Activated CD4-positive, alpha-beta T cell treated with anti-CD3 and anti-CD28 coated beads, Interleukin-2, Interleukin-6, amounts not matched to agents 100 ng/mL and 50 ng/mL, durations not matched to agents 16 hours and 8 hours (primary cell): Measurements from ENCODE around the gene COPZ2.
"Not testable (repeated sequence)": the region's sequence is repeated elsewhere in the genome, so short reads cannot be mapped to it uniquely, and the experiment has no call there.

Source experiments
- DNase-seq: peaks from one replicate; pipeline ENCODE4 v3.0.0-alpha.2; 2020

Gene COPZ2

DNA sequence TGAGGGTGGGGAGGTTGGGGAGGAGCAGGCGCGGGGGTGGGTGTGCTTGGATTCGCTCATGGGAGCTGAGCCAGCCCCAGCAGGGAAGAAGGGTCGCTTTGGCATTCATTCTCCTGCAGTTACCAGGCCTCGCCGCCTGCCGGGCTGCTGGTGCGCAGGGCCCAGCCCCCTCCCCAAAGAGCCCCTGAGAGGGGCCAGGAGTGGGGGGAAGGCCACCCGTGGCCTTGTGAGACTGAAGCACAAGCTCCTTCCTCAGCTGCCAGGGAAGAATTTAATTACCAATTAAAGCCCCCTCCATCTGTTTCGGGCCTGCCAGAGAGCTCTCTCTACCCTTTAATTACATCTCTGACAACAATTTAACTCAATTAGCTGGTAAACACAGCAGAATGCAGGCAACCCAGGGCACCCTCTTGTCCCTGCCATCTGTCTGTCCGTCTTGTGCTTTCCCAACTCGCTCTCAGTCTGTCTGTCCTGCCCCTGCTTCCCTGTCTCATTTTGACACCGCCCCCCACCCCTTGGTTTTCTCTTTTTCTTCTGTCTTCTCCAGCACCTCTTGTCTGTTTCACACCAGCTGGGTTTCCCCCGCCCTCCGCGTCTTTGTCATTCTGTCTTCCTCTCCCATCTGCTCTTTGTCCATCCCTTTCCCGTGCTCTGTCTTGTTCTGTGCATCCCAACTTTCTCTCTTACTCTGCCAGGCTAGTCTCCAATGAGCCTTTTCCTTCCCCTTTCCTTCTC, 34.0 kb downstream of the COPZ2 start:
- DNase-seq = no peak

DNA sequence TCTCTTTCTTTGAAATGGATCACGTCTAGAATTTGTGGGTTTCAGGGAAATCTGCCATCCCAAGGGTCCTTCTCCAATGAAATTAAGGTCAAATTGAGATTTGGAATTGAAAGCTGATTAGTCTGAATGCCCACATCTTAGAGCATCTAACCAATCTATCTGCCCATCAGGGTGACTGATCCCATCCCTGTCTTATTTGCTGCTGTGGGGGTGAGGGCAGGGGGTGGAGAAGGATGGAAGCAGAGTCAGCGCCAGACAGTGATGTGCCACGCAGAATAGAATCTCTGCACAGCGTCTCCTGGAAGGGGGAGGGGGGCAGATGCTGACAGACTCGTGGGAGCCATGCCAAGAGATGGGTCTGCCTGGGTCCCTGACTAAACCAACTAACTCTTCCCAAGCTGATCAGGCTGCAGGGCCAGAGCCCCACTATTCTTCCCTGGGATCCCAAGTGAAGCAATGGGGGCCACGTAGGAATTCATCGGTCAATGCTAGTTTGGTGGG, 34.6 kb downstream of the COPZ2 start:
- no peak for DNase-seq

DNA sequence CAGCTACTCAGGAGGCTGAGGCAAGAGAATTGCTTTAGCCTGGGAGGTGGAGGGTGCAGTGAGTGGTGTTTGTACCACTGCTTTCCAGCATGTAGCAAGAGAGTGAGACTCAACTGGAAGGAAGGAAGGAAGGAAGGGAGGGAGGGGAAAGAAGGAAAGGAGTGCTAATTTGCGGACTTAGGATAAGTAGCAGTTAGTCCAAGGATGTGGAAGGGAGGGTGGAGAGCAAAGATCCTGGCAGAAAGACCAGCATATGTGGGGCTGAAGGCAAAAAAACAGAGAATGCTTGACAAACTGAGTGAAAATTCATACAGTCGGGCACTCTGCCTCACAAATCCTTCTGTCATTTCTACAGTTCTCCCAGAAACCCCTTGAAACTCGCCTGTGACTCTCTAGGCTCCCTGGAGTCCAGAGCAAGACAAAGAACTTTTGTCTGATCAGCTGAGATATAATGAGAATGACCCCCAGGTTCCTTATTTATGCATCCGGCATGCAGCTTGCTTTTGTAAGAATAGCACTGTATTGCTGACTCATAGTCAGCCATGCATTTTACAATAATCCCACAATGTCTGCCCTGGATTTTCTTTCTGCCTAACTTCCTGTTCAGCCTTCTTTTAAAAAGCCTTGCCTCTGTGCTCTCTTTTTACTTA, 35.2 kb downstream of the COPZ2 start:
- peak; percentile 27 for DNase-seq

DNA sequence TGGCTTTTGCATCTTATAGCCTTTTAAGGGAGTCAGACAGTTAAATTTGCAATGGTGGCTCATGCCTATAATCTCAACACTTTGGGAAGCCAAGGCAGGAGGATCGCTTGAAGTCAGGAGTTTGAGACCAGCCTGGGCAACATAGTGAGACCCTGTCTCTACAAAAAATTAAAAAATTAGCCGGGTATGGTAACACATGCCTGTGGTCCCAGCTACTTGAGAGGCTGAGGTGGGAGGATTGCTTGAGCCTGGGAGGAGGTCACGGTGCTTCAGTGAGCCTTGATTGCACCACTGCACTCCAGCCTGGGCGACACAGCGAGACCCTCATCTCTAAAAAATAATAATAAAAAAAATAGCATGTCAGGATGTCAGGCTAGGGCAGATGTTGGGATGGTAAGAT, 35.9 kb downstream of the COPZ2 start:
- DNase-seq = not testable (repeated sequence)

DNA sequence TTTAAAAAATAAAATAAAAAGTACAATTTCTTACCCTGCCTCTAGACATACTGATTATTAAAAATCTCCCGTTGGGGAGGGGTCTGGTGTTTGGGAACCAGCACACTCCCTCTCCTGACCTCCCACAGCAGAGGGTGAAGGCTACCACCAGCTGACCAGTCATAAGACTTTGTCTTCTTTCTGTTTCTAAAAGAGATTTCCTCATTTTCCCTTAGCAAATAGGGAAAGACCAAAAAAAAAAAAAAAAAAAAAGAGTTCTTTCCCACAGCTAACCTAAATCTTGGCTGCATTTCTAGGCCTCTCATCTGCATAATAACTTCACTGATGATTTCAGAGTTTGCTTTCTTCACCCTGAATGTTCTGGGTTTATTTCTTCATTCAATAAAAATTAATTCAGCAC, 36.4 kb downstream of the COPZ2 start:
- DNase-seq = no peak

DNA sequence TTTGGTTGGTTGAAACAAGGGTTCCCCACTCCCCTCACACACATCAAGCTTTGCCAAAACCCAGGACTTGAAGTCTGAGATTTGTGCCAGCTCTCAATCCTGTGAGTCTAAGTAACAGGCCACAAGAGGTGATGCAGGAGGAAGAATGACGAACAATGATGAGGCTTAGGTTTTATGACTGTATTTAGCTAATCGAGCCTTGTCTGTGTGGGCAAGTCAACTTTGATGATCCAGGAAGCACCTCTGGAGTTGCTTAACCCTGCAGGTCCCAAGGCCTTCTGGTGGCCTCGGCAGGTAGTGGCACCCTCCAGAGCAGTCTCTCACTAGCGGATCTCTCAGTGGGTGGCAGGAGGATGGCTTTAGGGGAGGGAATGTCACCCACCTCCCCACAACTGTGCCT, 38.0 kb downstream of the COPZ2 start:
- DNase-seq = no peak

DNA sequence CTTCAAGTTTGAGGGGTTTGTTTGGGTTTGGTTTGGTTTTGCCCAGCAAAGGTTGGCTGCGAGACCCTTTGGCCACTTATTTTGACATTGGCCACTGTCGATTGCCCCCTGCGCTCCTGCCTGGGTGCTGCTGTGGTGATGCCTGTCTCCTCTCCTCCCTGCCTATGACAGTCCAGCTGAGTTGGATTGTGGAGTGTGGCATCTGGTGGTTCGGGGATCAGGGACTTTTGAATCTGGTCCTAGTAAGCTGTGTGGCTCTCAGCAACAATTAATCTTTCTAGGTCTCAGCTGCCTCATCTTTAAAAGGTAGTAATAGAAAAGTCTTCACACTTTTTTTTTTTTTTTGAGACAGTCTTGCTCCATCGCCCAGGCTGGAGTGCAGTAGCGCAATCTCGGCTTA, 39.6 kb downstream of the COPZ2 start:
- DNase-seq = no peak

DNA sequence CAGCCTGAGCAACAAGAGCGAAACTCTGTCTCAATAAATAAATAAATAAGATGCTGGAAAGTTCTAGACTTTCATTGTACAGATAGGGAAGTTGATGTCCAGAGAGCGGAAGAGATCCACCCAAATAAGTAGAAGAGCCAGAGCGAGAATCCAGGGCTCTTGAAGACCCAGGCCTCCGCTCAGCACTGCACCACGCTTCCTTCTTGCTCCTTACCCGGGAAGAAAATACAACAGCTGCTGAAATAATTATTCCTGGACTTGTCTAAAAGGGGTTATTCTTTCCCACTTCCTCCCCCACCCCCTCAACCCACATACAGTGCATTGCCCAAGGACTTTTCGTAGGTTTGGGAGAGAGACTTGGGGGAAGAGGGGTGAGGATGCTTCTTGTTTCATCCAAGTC, 40.0 kb downstream of the COPZ2 start:
- DNase-seq = no peak

DNA sequence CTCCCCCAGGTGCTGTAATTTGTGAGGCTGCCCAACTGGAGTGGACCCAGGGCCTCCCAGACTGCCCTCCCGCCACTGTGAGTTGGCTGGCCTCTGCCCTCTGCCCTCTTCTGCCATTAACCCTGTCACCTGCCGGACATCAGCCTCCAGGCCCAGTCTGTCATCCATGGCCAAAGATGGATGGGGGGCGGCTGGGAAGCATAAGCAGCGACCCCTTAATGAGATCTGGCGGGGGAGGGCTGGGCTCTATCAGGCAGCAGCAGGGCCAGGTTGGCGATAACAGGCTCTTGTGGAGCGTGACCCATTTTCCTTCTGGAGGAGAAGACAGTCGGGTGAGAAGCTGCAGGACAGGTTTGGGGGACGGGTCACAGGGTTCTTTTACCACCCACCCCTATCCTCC, 41.4 kb downstream of the COPZ2 start:
- no peak for DNase-seq

DNA sequence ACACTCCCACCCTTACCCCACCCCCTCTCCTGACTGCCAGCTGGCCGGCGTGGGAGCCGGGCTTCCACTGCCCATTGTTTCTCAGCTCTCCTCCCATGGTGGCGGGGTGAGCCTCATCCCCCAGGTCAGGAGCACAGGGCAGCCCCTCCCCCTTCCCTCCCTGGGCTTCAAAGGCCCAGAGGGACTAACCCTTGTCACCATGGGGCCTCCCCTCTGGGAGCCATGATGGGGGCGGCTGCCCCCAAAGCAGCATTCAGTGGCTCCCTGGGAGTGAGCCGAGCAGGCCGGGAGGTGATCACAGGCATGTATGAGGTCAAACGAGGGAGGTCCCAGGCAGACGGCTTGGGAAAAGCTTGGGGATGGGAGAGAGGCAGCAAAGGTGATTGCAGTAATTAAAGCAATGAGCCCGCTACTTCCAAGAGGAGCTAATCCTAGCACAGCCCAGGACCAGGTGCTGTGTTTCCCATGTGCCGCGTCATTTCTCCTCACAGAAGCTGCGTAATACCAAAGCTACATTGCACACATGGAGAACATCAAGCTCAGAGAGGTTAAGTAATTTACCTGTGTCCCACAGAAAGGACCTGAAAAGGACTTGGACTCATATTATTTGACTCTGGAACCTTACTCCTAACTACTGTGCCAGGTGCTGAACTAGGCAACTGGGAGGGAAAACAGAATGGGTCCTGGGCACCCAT, 42.2 kb downstream of the COPZ2 start:
- no peak for DNase-seq

DNA sequence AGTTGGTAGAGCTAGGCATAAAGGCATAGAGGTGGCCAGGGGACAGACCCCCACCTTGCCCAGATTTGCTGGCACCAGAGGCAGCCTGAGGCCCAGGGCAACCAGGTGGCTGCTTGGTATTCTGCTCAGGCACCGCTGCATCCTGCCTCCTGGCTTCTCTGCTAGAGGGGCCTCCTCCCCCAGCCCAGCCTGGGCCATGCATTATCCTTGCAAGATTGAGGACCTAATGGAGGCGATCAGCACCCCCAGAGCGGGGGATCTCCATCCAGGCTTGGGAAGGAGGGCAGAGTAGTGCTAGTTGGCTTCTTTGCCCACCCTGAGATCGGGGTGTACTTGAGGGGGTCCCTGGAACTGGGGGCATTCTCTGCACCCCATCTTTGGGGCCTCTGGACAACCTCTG, 42.9 kb downstream of the COPZ2 start:
- DNase-seq = no peak

DNA sequence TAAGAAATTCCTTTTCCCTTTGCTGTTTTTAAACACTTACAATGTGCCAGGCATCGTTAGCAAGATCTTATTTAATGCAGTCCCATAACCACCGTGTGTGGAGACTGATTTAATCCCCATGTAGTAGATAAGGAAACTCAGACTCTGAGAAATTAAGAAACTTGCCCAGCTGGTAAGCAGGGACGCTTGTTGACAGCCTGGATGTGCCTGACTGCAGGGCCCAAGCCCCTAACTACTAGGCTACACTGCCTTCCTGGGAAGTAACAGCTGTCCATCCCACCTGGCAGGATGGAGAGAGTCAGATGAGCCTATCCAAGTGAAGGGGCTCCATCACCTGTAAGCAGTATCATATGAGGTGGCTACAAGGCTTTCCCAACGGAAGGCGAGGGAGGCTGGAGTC, 43.6 kb downstream of the COPZ2 start:
- no peak for DNase-seq

DNA sequence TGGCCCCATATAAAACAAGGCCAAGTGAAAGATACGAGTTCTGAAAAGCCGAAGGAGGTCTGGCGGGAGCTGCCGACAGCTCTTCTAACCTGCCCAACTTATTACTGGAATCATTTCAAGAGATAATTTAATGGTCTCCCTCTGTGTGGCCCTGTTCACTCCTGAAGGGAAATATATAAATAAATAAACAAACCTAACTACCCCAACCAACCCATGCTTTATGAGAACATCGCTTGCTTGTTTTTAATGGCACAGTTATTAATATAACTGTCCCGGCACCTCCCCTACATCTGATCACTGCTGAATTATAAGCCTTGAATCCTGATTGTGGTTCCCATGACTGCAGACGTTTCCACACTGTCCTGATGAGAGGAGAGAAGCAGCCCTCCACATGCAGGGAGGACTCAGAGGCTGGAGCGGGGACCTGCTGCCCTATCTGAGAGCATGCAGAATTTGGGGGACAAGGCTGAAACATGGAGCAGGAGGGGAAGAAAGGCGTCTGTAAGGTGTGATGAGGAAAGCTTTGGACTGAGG, 44.5 kb downstream of the COPZ2 start:
- DNase-seq = no peak

DNA sequence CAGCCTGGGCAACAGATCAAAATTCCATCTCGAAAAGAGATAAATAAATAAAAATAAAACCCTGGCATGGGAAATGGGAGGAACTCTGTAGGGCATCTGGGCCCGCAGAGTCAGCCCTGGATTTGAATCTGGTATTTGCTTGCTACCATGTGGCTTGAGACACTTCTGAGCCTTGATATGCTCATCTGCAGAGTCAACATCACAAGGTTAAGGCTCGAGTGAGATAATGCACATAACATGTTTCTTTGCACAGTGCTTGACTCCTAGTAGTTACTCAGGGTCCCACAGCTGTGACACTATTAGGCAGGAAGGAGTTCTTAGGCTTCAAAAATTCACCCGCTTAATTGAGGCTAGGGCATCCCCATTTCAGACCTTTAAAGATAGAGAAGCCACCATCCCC, 45.4 kb downstream of the COPZ2 start:
- DNase-seq = no peak

DNA sequence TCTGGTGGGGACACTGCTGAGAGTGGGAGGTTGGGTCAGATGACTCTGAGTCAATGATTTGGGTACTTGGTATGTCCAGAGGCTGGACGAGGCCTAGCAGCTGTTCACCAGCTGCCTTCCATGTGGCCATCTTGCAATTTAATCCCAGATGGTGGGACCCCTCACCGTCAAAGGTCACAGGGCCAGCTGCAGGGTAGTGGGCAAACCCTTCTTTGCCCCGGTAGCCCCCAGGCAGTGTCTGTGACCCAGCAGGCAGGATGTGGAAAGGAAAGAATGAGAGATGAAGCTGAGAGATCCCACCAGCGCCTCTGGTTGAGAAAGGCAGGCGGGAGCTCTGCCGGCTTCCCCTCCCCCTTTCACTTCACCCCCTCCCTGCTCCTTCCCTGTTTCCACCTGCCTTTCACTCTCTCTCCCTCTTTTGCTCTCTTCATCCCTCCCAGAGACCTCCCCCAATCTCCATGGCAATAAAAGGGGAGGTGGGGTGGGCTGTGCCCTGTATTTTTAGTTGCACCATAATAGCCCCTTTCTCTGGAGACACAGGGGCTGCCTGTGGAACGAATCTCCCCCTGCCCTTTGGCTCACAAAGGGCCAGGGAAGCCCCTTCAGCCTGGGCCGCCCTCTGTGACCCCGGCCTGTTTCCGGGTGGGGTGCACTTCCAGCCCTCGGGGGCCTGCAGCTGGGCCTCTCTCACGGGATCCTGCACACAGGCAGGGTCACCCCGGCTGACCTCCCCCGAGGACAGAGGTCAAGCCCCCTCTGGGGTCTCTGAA, 46.5 kb downstream of the COPZ2 start:
- no peak for DNase-seq

DNA sequence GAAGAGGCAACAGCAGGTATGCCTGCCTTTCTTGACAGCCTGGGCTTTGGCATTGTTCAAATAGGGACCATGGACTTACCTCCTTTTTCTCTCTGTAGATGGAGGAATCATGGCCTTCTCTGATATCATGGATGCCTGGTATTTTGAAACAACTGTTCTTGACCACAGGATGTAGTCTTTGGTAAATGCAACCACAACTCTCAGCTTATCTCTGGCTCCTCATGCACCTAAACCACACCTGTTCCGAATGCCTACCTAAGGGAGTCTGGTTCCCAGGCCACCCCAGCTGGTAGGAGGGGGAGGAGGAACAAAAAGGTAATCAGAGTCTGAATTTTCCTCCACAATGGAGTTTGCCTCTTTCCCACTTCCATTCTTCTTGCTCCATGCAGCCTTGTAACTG, 47.9 kb downstream of the COPZ2 start:
- DNase-seq = no peak

DNA sequence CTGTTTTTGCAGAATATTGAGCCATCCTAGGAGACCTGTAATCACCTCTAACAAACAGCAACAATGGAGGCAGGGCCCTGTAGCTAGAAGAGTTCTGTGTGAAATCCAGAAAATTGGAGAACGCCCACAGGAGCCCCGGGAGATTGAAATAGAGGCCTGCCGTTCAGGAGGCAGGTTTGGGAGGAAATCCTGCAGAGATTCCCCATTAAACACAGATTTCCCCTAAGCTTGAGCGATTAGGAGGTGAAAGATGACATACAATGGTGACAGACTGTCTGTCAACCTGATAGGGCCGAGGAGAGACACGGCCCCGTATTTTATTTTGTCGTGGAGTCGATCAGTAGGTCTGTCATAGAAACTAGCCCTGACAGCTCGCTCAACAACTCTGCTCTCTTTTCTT, 48.4 kb downstream of the COPZ2 start:
- no peak for DNase-seq

DNA sequence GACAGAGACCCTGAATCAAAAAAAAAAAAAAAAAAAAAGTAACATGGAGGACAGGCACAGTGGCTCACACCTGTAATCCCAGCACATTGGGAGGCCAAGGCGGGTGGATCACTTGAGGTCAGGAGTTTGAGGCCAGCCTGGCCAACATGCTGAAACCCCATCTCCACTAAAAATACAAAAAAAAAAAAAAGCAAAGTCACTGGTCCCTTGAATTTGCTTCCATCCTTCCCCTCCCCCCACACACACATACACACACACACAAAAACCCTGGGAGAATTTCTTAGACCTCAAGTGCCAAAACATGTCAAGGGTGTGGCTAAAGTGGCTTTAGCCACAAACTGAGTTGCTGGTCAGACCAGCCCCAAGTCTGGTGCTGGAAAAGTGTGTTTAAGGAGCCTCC, 49.2 kb downstream of the COPZ2 start:
- not testable (repeated sequence) for DNase-seq

DNA sequence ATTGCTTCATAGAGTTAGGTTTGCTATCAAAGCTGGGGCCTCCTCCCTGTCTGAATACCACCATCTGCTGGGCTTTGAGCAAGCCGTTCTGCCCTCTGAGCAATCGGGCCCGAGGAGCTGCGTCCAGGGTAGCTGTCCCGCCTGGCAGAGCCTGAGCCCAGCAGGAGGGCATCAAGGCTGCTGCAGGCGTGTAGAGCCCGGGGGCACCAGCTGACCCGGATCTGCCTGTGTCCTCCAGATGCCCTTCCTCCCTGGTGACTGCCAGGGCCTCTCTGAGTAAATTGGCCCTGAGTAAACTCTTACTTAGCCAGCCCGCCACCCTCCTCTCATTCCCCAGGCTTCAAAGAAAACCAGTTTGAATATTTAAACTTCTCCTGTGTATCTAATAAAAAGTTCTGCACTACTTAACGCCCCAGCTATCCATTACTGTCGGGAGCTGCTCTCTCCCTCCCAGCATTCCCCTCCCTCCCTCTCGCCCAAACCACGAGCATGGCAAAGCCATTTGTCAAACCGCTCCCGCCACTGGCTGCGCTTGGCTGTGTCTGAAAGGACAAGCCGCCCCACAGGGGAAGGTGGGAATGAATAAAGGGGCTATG, 50.3 kb downstream of the COPZ2 start:
- DNase-seq = no peak

DNA sequence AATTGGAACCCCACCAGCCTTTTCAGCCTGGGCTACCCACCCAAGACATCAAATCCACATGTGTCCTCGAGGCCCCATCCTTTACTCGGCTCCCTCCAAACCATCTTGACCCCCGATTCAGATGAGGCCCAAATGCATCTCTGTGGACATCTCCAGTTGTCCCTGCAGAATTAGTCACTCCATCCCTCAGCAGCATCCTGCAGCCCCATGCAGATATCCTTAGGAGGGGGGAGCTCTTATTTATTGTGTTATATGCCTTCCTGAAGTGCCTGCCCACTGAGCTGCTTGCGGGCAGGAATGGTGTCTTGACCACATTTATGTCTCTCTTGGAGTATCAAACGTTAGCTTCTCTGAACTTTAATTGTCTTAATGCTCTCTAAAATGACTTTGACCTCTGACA, 51.1 kb downstream of the COPZ2 start:
- DNase-seq = no peak

DNA sequence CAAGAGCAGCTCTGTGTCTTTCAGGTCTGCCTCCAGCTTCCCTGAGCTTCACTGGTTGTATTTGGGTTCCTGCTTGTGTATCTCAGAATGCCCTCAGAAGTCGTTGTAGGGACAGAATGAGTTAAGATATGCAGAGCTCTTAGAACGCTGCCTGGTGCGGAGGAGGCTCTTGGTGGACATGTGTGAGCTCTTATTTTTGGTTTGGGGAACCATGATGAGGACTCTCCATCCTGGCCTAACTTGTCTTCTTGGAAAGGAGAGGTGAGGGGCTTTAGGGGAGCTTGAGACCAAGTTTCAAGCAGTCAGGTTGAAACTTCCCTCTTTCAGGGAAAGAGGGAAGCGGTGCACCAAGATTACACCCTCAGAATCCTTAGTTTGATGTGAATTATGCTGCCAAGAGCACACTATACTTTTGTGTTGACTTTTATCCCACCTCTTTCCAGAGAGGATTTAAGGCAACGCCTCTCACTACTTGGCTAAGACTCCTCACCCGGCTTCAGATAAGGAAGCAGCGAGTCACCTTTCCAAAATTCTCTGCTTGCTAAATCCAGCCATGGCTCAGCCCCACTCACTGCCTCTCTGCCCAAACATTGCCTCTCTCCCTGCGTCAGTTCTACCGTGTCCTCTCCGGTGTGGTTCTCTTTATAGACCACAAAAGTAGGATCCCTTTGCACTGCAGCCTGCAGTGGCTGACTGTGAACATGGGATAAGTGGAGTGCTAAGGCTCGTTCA, 53.9 kb downstream of the COPZ2 start:
- DNase-seq = no peak
